Stimulated activated CD8-positive, alpha-beta memory T cell treated with anti-CD3 and anti-CD28 coated beads, Interleukin-2, amount 100 ng/mL, for 1 hour (primary cell): Measurements from ENCODE around the gene INSIG1.

Experiments
- DNase-seq, 2 donors: peaks; one replicate each; pipeline ENCODE4 v3.0.0-alpha.2; 2020; ENCODE audit warnings: low read depth in 2 of 2

INSIG1 gene

DNA sequence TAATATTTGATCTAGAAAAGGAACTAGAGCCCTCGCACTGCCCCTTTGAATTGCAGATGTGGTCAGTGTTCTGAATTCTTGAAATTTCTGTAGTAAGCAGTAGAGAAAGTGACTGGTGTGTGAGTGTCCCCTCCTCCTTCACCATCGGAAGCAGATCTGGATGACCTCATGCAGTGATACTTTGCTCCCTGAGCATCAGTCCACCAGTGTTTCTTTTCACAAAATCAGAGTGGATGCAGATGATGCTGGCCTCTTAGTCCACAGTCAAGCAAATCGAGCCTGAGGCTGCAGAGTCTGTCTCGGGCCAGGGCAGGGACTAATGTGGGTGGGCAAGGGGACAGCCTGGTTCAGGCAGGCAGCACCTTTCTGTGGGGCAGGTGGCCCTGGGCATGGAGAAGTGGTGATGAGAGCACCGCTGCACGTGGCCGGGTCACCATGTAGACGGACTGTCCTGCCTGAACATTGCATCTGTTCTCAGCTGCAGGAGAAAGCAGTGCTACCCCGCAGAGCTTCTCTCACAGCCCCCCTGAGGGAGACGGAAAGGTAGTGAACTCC is 5.4 kb downstream of the INSIG1 start:
- no peak for DNase-seq

DNA sequence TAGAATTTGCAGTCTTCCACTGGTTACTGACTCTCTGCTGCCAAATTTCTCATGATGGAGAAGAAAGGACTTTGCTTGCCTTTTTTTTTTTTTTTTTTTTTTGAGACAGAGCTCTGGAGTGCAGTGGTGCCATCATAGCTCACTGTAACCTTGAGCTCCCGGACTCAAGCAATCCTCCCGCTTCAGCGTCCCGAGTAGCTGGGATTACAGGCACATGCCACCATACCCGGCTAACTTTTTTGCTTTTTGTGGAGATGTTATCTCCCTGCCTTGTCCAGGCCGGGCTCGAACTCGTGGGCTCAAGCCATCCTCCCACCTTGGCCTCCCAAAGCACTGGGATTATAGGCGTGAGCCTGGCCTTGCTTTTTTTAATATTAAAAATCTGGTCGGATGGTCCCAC is 6.2 kb downstream of the INSIG1 start:
- DNase-seq = no peak

DNA sequence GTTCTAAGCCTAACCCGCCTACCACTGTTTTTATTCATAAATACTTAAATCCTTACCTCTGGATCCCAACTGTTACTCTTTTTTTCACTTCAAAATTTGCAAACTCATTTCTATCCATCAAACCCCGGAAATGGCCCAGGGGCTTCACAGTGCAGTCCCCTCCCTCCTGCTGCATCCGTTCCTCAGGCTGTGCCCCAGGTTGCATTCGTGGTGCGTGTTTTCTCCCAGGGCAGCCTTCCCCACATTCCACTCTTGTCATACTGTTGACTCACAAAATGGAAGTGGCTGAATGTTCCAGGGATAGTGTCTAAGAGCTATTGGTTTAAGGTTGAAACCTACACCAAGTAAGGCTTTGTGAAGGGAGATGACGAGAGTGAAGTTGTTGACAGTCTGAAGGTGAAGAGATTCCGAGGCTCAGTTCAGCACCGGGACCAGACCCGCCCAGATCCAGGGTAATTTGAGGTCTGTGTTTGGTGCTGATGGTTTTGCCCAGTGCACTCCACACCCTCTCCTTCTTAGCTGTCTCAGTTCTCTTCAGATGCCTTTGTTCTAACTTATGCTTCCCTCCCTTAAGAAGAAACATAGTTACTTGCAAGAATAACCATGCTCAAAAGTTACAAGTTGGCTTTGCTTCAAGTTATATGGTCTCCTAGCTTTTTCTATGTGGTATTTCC is 7.7 kb downstream of the INSIG1 start:
- no peak for DNase-seq

DNA sequence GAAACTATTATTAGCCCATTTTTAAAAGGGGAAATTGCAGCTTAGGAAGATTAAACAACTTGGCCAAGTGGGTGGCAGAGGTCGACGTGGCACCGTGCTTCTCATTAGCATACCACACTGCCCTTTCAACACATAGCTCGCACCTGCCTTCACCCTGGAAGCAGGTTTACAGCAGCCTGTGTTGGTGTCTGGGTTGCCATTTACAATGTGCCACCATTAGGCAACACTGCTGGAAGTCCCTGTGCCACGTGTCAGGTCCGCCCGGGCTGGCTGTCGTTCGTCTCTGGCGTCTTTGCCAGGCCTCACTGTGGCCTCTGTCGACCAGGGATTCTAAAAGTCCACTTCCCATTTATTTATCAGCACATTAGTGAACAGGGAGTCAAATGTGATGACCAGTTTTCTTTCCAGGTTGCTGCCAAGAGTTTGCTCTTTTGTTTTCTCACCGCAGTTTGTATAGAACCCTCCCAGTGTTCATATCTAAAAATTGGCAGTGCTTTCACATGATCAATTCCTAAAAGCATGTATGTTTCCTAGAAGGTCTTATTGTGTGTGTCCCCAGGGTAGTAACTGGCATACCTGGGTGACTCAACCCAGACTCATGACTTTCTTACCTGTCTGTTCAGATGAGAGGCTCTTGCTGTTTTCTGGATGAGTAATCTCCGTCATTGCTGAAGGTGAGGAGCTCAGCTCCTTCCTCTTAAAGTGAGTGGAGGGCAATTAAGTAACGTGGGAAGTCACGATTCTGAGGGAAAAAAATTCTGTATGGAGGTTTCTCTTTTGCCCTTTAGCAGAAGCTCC is 9.2 kb downstream of the INSIG1 start:
- no peak for DNase-seq

DNA sequence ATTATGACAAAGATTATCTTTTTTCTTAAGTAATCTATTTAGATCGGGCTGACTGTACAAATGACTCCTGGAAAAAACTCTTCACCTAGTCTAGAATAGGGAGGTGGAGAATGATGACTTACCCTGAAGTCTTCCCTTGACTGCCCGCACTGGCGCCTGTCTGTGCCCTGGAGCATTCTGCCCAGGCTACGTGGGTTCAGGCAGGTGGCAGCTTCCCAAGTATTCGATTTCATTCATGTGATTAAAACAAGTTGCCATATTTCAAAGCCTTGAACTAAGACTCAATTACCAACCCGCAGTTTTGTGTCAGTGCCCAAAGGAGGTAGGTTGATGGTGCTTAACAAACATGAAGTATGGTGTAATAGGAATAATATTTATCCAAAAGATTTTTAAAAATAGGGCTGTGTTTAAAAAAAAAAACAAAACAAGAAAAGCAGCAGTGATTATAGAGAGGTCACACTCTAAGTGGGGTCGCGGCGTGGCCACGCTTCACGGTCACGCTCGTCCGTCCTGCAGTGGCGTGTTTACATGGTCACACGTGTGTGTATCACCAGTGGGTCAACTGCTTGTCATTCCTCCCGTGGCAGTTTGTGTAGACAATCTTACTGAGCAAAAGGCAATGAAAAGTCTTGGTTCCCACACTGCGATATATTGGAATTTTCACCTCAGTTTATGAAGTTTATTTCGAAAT is 10.8 kb downstream of the INSIG1 start:
- DNase-seq = no peak

DNA sequence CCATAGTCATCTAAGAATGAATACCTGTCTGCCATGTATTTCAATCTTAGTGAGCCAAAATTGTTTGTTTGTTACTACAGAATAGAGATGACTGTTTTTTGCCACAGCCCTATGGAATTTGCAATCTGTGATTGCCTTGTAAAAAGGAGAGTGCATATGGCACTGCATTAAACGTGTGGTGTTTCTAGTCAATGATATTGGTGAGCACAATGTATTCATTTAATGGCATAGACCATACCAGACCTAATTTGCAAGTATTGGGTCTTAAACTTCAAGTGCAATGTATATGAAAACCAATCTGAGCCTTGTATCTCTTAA is 11.3 kb downstream of the INSIG1 start:
- DNase-seq = no peak

DNA sequence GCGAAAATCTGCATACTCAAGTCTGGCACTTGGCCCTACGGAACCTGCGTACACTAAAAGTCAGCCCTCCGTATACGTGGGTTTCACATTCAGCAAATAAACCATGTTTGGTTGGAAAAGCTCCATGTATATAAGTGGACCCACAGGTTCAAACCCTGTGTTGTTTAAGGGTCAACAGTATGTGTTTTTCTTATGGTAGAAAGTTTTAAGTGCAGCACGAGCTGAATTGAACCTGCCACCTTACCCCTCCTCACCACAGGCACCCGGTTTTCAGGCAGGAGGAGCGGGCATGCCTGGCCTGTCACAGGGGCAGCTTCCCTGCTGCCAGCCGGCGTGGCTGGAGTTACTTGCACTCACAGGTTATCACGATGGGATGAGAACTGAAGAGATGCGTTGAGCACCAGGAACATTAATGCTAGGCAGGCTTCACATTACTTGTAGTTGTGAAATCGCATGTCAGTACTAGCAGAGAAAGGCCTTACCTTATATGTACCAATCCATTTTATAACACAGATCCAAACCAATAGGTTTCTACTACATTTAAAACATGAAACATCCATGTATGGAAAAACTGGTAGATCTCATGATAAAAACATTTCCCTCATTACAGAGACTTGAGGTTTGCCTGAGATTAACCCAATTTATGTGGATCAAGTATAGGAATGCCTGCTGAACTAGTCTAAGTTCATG is 12.9 kb downstream of the INSIG1 start:
- no peak for DNase-seq

DNA sequence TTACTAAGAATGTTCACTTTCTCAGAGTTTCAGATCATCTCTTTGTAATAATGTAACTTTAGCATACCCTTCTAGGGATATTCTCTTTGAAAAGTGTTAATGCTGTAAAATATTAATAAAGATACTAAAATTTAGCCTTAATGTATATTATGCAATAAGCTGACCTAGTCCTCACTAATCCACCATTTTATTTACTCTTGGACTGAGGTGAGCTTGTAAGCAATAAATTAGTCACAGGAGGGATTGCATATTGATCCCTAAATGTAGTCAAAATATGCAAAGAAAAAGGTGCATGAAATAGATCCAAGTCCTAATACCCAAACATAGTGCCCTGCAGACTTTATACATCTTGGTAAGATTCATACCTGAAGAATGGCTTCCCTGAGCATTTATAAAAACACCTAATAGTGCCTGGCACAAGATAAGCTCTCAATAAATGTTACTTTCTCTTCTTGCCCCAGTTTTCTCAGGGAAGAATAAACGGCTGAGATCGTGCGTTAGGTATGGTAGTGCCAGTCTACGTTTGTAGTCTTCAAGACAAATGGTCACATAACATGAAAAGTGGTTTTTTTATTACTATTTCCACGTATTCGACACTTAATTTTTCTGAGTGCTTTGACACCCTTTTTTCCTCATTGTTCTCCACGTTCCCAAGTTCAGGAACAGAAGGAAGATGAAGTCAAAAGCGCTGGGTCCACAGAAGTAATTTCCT is 14.3 kb downstream of the INSIG1 start:
- DNase-seq = no peak

DNA sequence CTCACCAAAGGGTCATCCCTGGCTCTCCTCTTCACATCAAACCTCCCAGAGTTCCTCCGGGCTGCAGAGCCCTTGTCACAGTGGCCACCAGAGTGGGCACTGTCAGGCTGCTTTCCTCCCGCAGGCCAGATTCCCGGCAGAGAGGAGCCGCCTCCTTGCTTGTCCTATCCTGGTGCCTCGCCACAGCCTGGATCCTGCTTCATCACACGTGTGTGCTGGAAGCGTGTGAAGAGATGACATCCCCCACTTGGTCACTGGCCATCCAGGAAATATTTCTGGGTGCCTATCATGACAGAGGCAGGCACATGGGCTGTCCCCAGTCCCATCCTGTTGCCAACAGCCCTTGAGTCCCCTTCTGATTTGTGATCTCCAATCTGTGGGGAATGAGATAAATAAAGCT is 15.0 kb downstream of the INSIG1 start:
- no peak for DNase-seq

DNA sequence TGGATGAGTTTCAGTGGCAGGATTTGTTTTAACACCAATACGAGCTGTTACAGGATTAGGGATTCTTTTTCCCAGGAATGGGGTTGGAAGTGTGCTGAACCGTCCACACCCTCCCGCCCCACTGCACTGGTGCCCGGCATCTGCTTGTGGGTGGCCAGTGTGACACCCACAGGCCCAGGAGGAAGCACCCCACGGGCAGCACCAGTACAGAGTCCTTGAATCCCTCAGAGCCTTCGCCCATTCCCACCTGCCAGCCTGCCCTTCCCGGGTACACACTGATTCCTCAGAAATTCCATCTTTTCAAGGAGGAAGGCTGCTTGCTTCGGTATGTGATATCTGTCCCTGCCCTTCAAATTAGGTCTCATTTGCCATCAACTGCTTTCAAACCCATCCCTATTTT is 15.4 kb downstream of the INSIG1 start:
- no peak for DNase-seq

DNA sequence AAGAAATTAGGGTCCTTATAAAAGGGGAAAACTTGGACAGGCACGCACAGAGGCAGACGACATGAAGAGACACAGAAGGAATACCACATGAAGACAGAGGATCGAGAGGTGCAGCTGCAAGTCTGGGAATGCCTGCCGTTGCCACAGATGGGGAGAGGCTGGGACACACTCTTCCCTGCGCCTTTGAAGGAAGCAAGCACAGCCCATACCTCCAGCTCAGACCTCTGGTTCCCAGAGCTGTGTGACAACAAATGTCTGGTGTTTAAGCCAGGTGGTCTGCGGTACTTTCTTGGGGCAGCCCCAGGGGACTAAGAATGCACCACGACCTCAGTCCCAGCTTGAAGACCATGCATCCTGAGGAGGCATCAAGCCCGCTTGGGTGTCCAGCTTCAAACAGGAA is 18.3 kb downstream of the INSIG1 start:
- DNase-seq = no peak

DNA sequence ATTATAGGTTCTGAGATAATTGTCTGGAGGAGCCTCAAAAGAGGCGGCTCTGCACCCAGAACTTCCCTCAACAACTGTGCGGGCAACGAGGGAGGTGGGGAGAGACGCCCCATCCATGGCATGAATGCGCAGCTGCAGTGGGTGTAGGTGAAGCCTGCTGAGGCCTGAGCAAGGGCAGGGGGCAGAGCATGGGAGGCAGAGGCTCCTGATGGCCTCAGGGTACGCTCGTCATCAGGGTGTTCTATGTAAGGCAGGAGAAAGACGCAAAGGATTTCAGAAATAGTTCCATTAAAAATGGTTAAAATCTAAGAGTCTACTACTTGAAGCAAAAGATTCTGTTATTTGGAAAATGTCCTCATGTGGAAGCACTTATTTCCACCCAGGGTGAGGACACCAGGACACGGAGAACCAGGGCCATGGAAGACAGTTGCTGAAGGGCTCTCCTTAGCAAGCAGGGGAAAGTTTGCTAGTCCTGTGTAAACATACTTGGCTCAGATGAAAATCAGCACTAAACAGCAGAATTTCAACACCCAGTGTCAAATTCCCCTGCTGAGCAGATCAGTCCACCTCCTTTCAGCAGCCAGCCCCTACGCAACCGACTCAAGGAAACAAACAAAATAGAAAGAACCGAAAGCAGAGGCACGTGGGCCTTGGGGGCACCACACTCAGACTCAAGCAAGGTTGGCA is 18.9 kb downstream of the INSIG1 start:
- no peak for DNase-seq

DNA sequence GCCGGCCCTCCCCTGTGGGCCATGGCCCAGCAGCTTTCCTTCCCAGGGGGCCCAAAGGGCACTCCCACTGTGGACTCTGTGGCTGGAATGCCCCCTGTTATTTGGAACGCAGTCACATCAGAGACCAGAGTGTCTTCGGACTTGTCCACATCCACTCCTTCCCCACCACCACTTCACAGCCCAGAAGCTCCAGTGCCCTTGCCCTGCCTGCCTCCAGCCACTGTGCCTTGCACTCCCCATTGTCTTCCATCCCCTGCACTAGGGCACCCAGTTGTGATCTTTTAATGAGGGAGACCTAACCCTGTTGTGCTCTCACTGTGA is 19.4 kb downstream of the INSIG1 start:
- no peak for DNase-seq

DNA sequence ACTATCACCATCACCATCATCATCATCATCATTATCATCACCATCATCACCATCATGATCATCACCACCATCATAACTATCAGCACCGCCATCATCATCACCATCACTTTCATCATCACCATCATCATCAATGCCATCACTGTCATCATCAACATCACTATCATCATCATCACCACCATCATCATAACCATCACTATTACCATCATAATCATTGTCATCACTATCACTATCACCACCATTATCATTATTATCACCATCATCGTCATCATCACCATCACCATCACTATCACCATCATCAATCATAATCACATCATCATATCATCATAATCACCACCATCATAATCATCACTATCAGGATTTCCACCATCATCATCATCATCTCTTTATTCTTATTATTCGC is 20.6 kb downstream of the INSIG1 start:
- DNase-seq = no peak

DNA sequence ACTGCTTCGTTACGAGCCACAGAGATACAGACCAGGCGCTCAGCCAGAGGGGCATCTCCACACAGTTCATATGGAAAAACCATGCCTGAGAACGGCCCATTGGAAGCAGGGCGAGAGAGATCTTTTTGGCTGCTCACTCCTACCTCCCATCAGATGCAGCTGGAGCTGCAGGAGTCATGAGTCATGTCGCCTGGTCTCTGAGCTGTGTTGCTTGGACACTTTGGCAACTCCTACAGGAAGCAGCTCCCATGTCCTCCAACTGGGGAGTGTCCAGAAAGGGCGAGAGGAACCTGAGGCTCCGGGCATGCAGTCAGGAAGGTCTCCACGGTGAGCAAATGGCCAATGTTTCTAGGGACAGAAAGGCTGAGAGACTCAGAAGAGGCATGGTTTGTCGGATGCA is 24.9 kb downstream of the INSIG1 start:
- no peak for DNase-seq

DNA sequence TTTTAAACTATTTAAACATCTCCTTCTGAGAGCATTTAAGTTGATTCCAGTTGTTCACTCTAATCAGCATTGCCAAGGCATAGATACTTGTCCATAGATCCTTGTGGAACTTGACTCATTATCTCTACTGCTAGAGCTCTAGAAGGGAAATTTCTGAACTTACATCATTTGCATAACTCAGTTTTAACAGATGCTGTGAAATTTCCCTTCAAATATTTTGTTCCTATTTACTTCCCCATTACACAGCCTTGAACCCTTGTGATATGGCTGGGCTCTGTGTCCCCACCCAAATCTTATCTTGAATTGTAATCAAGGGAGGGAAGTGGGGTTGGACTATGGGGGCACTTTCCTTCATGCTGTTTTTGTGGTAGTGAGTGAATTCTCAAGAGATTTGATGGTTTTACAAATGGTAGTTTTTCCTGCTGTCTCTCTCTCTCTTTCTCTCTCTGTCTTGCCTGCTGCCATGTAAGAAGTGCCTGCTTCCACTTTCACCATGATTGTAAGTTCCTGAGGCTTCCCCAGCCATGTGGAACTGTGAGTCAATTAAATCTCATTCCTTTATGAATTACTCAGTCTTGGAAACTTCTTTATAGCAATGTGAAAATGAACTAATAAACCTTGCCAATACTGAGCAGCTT is 25.4 kb downstream of the INSIG1 start:
- no peak for DNase-seq

DNA sequence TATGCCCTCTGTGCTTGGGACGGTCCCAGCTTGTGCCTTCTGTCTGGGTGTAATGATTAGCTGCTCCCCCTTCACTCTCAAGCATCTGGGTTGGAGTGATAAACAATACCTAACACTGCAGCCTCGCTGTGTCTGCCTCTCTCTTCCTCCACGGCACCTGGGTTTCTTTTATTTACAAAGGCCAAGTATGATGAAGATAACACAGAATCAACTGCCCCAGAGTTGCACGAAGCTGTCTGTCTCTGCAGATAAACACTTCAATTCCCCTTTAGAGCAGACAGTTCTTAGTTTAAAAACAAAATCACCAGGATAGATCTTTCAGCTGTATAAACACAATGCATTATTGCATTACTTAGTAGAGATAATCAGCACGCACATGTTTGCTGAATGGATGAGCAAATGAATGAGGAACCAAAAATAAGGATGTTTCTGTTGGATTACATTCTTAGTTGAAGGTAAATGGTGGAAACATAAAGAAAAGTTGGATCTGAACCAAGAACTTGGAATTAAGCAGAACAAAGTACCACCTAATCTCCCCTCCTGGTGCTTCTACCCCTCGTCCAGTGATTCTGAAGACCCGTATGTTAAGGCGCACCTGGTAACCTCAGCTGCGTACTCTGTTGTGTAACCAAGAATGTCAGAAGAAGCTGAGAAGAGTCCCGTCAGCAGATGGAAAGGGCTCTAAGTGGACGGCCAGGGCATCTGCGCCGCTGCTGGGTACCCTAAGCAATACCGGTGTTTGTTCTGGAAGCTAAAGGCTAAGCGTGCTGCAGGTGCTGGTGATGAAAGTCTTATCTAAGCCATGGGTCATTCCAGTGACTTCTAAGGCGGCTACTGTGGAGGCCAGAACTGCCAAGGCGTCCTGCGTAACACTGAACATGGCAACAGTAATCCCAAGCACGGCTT is 26.6 kb downstream of the INSIG1 start:
- no peak for DNase-seq

DNA sequence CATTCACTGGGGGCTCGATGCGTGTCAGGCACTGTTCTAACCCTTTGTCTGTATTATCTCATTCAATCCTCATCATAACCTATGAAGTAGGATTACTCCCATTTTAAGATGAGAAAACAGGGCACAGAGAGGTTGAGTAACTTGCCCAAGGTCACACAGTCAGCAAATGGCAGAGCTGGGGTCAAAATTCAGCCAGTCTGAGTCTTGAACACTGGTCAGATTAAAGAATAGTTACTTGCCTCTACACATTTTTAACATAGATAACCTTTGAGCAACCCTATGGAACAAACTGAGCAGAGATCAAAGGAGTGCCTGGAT is 27.2 kb downstream of the INSIG1 start:
- DNase-seq = no peak

DNA sequence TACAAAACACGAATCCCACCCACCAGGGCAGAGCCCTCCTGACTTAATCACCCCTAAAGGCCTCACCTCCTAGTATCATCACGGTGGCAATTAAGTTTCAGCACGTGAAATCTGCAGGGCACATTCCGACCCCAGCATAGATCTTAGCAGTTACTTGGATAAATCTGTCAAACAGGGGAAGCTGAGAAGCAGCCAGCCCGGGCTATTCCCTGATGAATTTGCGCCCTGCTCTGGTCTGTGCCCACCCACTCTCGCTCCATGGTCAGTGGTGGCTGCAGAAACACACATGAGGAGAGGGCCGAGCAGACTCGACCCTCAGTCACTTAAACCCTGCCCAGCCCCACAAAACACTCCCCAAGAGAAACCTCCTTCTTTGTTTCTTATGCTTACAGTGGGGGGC is 28.7 kb downstream of the INSIG1 start:
- no peak for DNase-seq
